GM19452 (cell line): ENCODE results near the gene TMEM63A.
"Not testable (repeated sequence)": the region's sequence is repeated elsewhere in the genome, so short reads cannot be mapped to it uniquely, and the experiment has no call there.

Experiments
- ATAC-seq: cut with Tn5 transposase; IDR thresholded peaks from one replicate; pipeline ENCODE4 v1.9.1; 2021; ENCODE audit not compliant: unreplicated experiment

The TMEM63A gene

GRCh38 chr1:225823811-225824261, 58.3 kb downstream of the TMEM63A start:
- ATAC-seq, result no peak

GRCh38 chr1:225822655-225823403, 59.4 kb downstream of the TMEM63A start:
- no peak for ATAC-seq

- ATAC-seq, result no peak
These were observed 61.6 kb downstream of the TMEM63A start for GRCh38 chr1:225820522-225821120.

GRCh38 chr1:225819346-225820192, 62.6 kb downstream of the TMEM63A start:
- no peak for ATAC-seq

- ATAC-seq, result no peak
These were observed 64.0 kb downstream of the TMEM63A start for GRCh38 chr1:225818229-225818628.

GRCh38 chr1:225817611-225818061, 64.5 kb downstream of the TMEM63A start:
- no peak for ATAC-seq

- ATAC-seq, result no peak
These were observed 65.3 kb downstream of the TMEM63A start for GRCh38 chr1:225816643-225817538.

GRCh38 chr1:225815526-225816178, 66.5 kb downstream of the TMEM63A start:
- no peak for ATAC-seq

GRCh38 chr1:225815090-225815489, 67.1 kb downstream of the TMEM63A start:
- not testable (repeated sequence) for ATAC-seq

- ATAC-seq, result no peak
These were observed 67.8 kb downstream of the TMEM63A start for GRCh38 chr1:225814381-225814780.

- ATAC-seq, result no peak
These were observed 68.8 kb downstream of the TMEM63A start for GRCh38 chr1:225813214-225813964.

- ATAC-seq, result no peak
These were observed 69.5 kb downstream of the TMEM63A start for GRCh38 chr1:225812488-225813213.

GRCh38 chr1:225811622-225812487, 70.3 kb downstream of the TMEM63A start:
- no peak for ATAC-seq

- ATAC-seq, result not testable (repeated sequence)
These were observed 71.3 kb downstream of the TMEM63A start for GRCh38 chr1:225810579-225811538.

GRCh38 chr1:225809842-225810578, 72.2 kb downstream of the TMEM63A start, which contains the start of gene EPHX1:
Gene EPHX1 (plus strand): TSS chr1:225810124. CDS start chr1:225828730, 18,606 bp downstream.
- peak; percentile 97 for ATAC-seq

- no peak for ATAC-seq
These were observed 74.0 kb downstream of the TMEM63A start for GRCh38 chr1:225808136-225808535.
